AG10803 (cell line): ENCODE data around the gene SAMD3.
A peak's percentile ranks its signal among the peaks of the same experiment; 100 is the strongest.
"Not testable (repeated sequence)": the region's sequence is repeated elsewhere in the genome, so short reads cannot be mapped to it uniquely, and the experiment has no call there.

ENCODE experiments used
- DNase-seq: peaks from one replicate; pipeline ENCODE4 v3.0.0; 2010; ENCODE audit warnings: low read depth
- H3K4me3 ChIP-seq: 2 replicates; pipeline ENCODE4 v1.5.1; 2011; ENCODE audit warnings: mild to moderate bottlenecking, low read length, control low read depth
- TF ChIP-seq, protein P1 (sequence below): conservative IDR thresholded peaks from 2 replicates; pipeline ENCODE4 v1.5.1; 2011; ENCODE audit warnings: mild to moderate bottlenecking, low read length, control low read depth, inconsistent platforms

The SAMD3 gene

DNA sequence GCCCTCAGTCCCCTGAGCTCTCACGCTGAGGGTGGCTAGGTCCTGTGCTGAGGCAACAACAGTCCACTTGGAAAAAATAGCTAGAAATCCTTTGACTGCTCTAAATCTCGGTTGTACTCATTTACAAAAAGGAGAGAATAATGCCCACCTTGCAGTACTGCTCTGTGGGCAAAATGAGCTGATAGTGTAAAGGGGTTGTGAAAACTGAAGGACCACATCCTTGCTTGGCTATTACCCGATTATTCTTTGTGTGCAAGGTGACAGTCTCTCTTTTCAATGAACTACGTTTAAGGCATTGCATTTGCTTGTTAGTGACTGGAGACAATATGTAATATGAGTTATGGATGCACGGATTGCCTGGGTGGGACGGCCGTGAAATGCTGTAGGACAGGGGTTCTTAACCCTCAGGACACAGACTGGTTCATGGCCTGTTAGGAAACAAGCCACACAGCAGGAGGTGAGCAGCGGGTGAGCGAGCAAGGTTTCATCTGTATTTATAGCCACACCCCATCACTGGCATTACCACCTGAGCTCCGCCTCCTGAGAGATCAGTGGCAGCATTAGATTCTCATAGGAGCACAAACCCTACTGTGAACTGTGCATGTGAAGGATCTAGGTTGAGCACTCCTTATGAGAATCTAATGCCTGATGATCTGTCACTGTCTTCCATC is 14.6 kb downstream of the SAMD3 start:
- H3K4me3 ChIP-seq: no peak overlapping the region
- TF ChIP-seq, protein P1, sequence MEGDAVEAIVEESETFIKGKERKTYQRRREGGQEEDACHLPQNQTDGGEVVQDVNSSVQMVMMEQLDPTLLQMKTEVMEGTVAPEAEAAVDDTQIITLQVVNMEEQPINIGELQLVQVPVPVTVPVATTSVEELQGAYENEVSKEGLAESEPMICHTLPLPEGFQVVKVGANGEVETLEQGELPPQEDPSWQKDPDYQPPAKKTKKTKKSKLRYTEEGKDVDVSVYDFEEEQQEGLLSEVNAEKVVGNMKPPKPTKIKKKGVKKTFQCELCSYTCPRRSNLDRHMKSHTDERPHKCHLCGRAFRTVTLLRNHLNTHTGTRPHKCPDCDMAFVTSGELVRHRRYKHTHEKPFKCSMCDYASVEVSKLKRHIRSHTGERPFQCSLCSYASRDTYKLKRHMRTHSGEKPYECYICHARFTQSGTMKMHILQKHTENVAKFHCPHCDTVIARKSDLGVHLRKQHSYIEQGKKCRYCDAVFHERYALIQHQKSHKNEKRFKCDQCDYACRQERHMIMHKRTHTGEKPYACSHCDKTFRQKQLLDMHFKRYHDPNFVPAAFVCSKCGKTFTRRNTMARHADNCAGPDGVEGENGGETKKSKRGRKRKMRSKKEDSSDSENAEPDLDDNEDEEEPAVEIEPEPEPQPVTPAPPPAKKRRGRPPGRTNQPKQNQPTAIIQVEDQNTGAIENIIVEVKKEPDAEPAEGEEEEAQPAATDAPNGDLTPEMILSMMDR: no peak
- DNase-seq: no peak

DNA sequence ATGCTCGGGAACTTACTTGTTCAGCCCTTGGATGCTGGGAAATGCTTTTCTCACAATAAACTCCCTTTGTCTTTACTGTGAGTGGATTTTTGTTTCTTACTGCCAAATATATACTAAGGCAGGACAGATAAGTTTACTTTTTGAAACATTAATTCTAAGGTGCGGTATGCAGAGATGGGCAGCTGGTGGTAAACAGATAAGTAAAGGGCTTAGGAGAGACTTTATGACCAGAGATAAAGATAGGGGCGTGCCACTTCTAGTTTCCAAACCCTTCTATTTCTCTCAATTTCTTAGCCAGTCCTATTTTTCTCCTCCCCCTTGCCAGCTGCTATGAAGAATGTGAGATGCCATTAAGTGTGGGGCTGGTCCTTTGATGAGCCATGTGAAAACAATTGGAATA is 16.3 kb downstream of the SAMD3 start:
- TF ChIP-seq, protein P1: no peak
- no peak for DNase-seq
- no peak overlapping the region for H3K4me3 ChIP-seq

GRCh38 chr6:130204322-130204721 is 18.4 kb downstream of the SAMD3 start:
- no peak for DNase-seq
- H3K4me3 ChIP-seq: no peak overlapping the region
- TF ChIP-seq, protein P1: no peak

DNA sequence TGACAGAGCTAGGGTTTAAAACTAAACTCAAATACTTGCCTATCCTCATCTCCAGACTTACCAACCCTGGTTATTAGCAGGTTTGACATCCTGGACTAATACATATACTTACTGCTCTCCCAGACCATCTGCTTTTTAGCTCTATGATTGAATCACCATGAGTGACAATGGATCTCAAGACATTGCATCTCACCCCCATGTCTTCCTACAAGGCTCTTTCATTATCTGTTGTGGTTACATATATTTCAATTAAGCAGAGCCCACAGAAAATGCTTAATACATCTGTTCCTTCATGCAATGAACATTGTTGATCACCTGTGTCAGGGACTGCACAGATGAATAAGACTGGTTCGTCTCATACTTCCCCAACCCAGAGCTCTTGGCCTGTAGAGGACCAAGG is 19.4 kb downstream of the SAMD3 start:
- no peak for DNase-seq
- TF ChIP-seq, protein P1: no peak
- H3K4me3 ChIP-seq: no peak overlapping the region

GRCh38 chr6:130202782-130203181 is 20.0 kb downstream of the SAMD3 start:
- TF ChIP-seq, protein P1: no peak
- DNase-seq: no peak

DNA sequence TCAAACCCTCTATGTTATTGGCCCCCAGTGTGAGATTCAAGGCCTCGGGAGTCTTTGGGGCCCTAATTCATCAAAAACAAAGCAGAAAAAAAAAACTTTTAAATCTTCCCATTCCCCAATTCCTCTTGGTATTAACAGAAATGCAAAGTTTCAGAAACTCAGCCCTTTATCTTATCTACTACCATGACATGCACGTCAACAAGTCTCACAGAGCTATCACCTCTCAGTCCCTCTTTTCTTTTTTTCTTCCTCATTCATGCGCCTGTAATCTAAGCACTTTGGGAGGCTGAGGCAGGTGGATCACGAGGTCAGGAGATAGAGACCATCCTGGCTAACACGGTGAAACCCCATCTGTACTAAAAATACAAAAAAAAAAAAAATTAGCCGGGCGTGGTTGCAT is 22.7 kb downstream of the SAMD3 start:
- no peak for DNase-seq
- TF ChIP-seq, protein P1: no peak
- no peak overlapping the region for H3K4me3 ChIP-seq

More at GRCh38 chr6:130202782-130203181, 20.0 kb downstream of the SAMD3 start:
- H3K4me3 ChIP-seq: no peak overlapping the region

DNA sequence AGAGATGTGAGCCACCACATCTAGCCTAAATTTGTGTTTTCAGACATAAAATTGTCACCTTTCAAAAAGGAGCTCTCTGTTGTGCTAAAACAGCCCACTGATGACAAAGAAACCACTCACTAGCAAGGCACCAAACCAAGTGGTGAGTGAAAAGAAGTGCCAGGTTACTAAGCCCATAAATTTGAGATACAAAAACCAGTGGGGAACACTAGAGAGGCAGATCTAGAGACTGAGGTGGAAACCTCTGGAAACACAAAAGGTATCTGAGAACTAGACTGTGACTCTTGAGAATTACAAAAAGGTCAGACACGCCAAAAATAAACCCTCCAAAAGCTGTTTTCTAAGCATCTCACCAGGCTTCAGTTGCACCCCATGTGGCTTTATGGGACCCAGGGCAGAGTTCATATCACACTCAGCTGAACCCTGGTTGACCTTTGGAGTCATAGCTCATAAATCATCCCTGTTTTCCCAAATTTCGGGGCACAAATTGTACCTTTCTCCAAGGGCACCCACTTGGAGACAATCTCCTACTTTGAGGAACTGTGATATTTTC is 24.2 kb downstream of the SAMD3 start:
- no peak for DNase-seq
- H3K4me3 ChIP-seq: no peak overlapping the region
- TF ChIP-seq, protein P1: no peak

DNA sequence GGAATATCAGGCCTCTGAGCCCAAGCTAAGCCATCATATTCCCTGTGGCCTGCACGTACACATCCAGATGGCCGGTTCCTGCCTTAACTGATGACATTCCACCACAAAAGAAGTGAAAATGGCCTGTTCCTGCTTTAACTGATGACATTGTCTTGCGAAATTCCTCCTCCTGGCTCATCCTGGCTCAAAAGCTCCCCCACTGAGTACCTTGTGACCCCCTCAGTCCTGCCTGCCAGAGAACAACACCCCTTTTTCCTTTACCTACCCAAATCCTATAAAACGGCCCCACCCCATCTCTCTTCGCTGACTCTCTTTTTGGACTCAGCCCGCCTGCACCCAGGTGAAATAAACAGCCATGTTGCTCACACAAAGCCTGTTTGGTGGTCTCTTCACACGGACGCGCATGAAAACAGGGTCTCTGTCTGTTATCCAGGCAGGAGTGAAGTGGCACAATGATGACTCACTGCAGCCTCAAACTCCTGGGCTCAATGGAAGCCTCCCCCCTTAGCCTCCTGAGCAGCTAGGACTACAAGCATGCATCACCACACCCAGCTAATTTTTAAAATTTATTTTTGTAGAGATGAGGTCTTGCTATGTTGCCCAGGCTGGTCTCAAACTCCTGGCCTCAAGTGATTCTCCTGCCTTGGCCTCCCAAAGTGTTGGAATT is 24.8 kb downstream of the SAMD3 start:
- H3K4me3 ChIP-seq, DNase-seq: not testable (repeated sequence)

DNA sequence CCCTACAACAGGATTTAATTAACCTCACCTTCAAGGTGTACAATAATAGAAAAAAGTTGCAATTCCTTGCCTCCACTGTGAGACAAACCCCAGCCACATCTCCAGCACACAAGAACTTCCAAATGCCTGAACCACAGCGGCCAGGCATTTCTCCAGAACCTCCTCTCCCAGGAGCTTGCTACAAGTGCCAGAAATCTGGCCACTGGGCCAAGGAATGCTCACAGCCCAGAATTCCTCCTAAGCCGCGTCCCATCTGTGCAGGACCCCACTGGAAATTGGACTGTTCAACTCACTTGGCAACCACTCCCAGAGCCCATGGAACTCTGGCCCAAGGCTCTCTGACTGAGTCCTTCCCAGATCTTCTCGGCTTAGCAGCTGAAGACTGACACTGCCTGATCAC is 28.3 kb downstream of the SAMD3 start:
- H3K4me3 ChIP-seq: not testable (repeated sequence)
- DNase-seq: peak; percentile 89
